Measurements from ENCODE around the gene TNMD. TPM values are rescaled to one million over a fixed set of nuclear protein-coding genes. Genes with fewer than 3 reads are reported as not detected.

Gene TNMD
- total RNA-seq, 4 donors from 2014 or later: not detected

- H3K36me3 ChIP-seq: no peaks in the 10 kb centered on the region
- H3K9me3 ChIP-seq: no peaks in the 10 kb centered on the region
- H3K27ac ChIP-seq: peak overlapping the region; percentile 78 to 89 (median 80)
- no peaks in the 10 kb centered on the region for H3K27me3 ChIP-seq
- H3K4me3 ChIP-seq: no peak overlapping the region
- 22 to 75% methylated on average over 10 to 11 of the region's 11 CpGs for WGBS, 2 donors
- DNase-seq: no peak
- intact Hi-C loops (cut with DNase I): no loop called here
- peaks cover 0 to 35% (median 10%) of the 10 kb centered on the region in 3 donors for H3K4me1 ChIP-seq
- TF ChIP-seq POLR2A (IDR thresholded peaks at IDR 0.05): no peak
- TF ChIP-seq, protein P1, sequence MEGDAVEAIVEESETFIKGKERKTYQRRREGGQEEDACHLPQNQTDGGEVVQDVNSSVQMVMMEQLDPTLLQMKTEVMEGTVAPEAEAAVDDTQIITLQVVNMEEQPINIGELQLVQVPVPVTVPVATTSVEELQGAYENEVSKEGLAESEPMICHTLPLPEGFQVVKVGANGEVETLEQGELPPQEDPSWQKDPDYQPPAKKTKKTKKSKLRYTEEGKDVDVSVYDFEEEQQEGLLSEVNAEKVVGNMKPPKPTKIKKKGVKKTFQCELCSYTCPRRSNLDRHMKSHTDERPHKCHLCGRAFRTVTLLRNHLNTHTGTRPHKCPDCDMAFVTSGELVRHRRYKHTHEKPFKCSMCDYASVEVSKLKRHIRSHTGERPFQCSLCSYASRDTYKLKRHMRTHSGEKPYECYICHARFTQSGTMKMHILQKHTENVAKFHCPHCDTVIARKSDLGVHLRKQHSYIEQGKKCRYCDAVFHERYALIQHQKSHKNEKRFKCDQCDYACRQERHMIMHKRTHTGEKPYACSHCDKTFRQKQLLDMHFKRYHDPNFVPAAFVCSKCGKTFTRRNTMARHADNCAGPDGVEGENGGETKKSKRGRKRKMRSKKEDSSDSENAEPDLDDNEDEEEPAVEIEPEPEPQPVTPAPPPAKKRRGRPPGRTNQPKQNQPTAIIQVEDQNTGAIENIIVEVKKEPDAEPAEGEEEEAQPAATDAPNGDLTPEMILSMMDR (IDR thresholded peaks at IDR 0.05): no peak
Measured at GRCh38 chrX:100643212-100643611, 58.5 kb downstream of the TNMD start.

GRCh38 chrX:100643956-100644860 is 59.5 kb downstream of the TNMD start, which contains the start of gene SRPX2:
Gene SRPX2 (plus strand): TSS chrX:100644199. CDS start chrX:100646323, 2,124 bp downstream.
- WGBS, 2 donors: 29 to 34% methylated on average over 10 to 11 of the region's 11 CpGs
- Histone ChIP-seq H3K9me3 (no peaks in the 10 kb centered on the region), H3K36me3 (no peaks in the 10 kb centered on the region), H3K27ac (peak within 1 kb of the TSS; percentile 78 to 89 (median 80)), H3K4me3 (peak within 1 kb of the TSS in 3 of 4 donors; percentile 34 to 53 (median 37)), H3K27me3 (no peaks in the 10 kb centered on the region), H3K4me1 (peaks cover 0 to 45% (median 14%) of the 10 kb centered on the region in 3 donors)
- TF ChIP-seq, protein P1 (IDR thresholded peaks at IDR 0.05): no peak
- peak in 3 of 4 donors; percentile 42 to 50 (median 48) for TF ChIP-seq POLR2A (IDR thresholded peaks at IDR 0.05)
- DNase-seq: no peak
- intact Hi-C loops (cut with DNase I): no loop called here

GRCh38 chrX:100645106-100645505 is 60.4 kb downstream of the TNMD start:
- H3K27me3 ChIP-seq: no peaks in the 10 kb centered on the region
- intact Hi-C loops (cut with DNase I): no loop called here

GRCh38 chrX:100647095-100647494 is 62.4 kb downstream of the TNMD start:
- no peak for DNase-seq
- intact Hi-C loops (cut with DNase I): no loop called here
- no peaks in the 10 kb centered on the region for H3K9me3 ChIP-seq
- no peaks in the 10 kb centered on the region for H3K36me3 ChIP-seq
- peaks cover 3 to 64% (median 19%) of the 10 kb centered on the region in 3 donors for H3K4me1 ChIP-seq
- H3K4me3 ChIP-seq: no peak overlapping the region
- H3K27me3 ChIP-seq: no peaks in the 10 kb centered on the region
- WGBS, 2 donors: 38% methylated on average over 1 of the region's 1 CpG; no CpG with 5 or more reads in 1 of the 2 donors
- peak overlapping the region in 3 of 4 donors; percentile 76 to 89 (median 78) for H3K27ac ChIP-seq
- TF ChIP-seq, protein P1 (IDR thresholded peaks at IDR 0.05): no peak
- TF ChIP-seq POLR2A (IDR thresholded peaks at IDR 0.05): no peak

More at GRCh38 chrX:100645106-100645505, 60.4 kb downstream of the TNMD start:
- DNase-seq: no peak
- WGBS, 2 donors: 39 to 60% methylated on average over 1 to 4 of the region's 4 CpGs
- peak overlapping the region; percentile 26 to 89 (median 78) for H3K27ac ChIP-seq
- H3K4me1 ChIP-seq: peaks cover 0 to 54% (median 16%) of the 10 kb centered on the region in 3 donors
- TF ChIP-seq POLR2A (IDR thresholded peaks at IDR 0.05): no peak
- TF ChIP-seq, protein P1 (IDR thresholded peaks at IDR 0.05): no peak
- H3K36me3 ChIP-seq: no peaks in the 10 kb centered on the region
- H3K9me3 ChIP-seq: no peaks in the 10 kb centered on the region
- H3K4me3 ChIP-seq: peak overlapping the region in 3 of 4 donors; percentile 34 to 53 (median 37)

DNA sequence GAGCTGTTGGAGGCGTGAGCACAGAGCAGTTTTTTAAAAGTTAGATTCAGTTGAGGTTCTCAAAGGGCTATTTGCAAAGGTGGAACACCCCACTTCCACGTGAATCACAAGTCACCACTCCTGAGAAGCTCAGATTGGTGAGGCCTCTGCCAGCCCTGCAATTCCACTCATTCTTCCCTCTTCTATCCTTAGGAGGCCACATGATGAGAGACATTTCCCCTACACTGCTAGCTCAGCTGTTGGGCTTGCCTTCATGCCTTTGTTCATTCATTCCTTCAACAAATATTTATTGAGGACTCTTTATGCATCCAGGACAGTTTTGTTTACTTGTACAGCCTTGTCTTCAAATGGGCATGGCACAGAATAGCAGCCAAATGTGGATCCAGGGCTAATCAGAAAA is 63.0 kb downstream of the TNMD start:
- no peaks in the 10 kb centered on the region for H3K36me3 ChIP-seq
- 42 to 69% methylated on average over 2 of the region's 2 CpGs for WGBS, 2 donors
- no peak overlapping the region for H3K4me3 ChIP-seq
- TF ChIP-seq, protein P1 (IDR thresholded peaks at IDR 0.05): no peak
- TF ChIP-seq POLR2A (IDR thresholded peaks at IDR 0.05): no peak
- H3K27ac ChIP-seq: peak overlapping the region in 3 of 4 donors; percentile 76 to 89 (median 78)
- intact Hi-C loops (cut with DNase I): no loop called here
- peaks cover 3 to 64% (median 19%) of the 10 kb centered on the region in 3 donors for H3K4me1 ChIP-seq
- no peaks in the 10 kb centered on the region for H3K9me3 ChIP-seq
- H3K27me3 ChIP-seq: no peaks in the 10 kb centered on the region
- DNase-seq: no peak
